Trophoblast cell (in vitro differentiated cells and primary cell): ENCODE measurements around the gene ZNF718.
"Not testable (repeated sequence)": the region's sequence is repeated elsewhere in the genome, so short reads cannot be mapped to it uniquely, and the experiment has no call there.

Experiments
- DNase-seq, 2 donors: peaks; one replicate each; pipeline ENCODE4 v3.0.0-alpha.2; 2016
- H2AFZ ChIP-seq: 2 replicates; pipeline ENCODE4 v1.6.1; 2013; ENCODE audit warnings: low read length, moderate library complexity, mild to moderate bottlenecking; ENCODE audit not compliant: insufficient read depth, poor library complexity
- H2AK5ac ChIP-seq: 2 replicates; pipeline ENCODE4 v1.6.1; 2013; ENCODE audit warnings: mild to moderate bottlenecking, low read length
- H2BK120ac ChIP-seq: 2 replicates; pipeline ENCODE4 v1.6.1; 2013; ENCODE audit warnings: low read length, mild to moderate bottlenecking, moderate library complexity; ENCODE audit not compliant: insufficient read depth, poor library complexity
- H2BK12ac ChIP-seq: 2 replicates; pipeline ENCODE4 v1.6.1; 2013; ENCODE audit warnings: mild to moderate bottlenecking, low read length, moderate library complexity
- H2BK5ac ChIP-seq: 2 replicates; pipeline ENCODE4 v1.6.1; 2013; ENCODE audit warnings: low read length, low read depth, moderate library complexity, mild to moderate bottlenecking; ENCODE audit not compliant: poor library complexity
- H3K14ac ChIP-seq: 2 replicates; pipeline ENCODE4 v1.6.1; 2013; ENCODE audit warnings: mild to moderate bottlenecking, low read length
- H3K18ac ChIP-seq: 2 replicates; pipeline ENCODE4 v1.6.1; 2013; ENCODE audit warnings: mild to moderate bottlenecking, low read length
- H3K23ac ChIP-seq: 2 replicates; pipeline ENCODE4 v1.6.1; 2013; ENCODE audit warnings: low read length
- H3K27ac ChIP-seq: 2 replicates; pipeline ENCODE4 v1.5.1; 2013; ENCODE audit warnings: low read depth, mild to moderate bottlenecking, inconsistent platforms, low read length, moderate library complexity
- H3K27me3 ChIP-seq: 2 replicates; pipeline ENCODE4 v1.6.1; 2013; ENCODE audit warnings: inconsistent platforms, mild to moderate bottlenecking, low read length, moderate library complexity; ENCODE audit not compliant: insufficient read depth
- H3K36me3 ChIP-seq, 2 experiments: 1 replicate in 1 of 2; 2 replicates in 1 of 2; pipeline ENCODE4 v1.6.1; 2013; ENCODE audit warnings: low read length in 2 of 2, mild to moderate bottlenecking in 2 of 2, moderate library complexity in 1 of 2; ENCODE audit not compliant: insufficient read depth in 2 of 2, control insufficient read depth in 1 of 2
- H3K4ac ChIP-seq: 2 replicates; pipeline ENCODE4 v1.6.1; 2013; ENCODE audit warnings: low read depth, mild to moderate bottlenecking, low read length, moderate library complexity
- H3K4me1 ChIP-seq, 2 experiments: 1 replicate in 1 of 2; 2 replicates in 1 of 2; pipeline ENCODE4 v1.6.1; 2013; ENCODE audit warnings: low read length in 2 of 2, mild to moderate bottlenecking in 2 of 2, moderate library complexity in 1 of 2; ENCODE audit not compliant: insufficient read depth in 2 of 2, control insufficient read depth in 1 of 2
- H3K4me2 ChIP-seq: 2 replicates; pipeline ENCODE4 v1.6.1; 2013; ENCODE audit warnings: inconsistent platforms, mild to moderate bottlenecking, low read length, moderate library complexity
- H3K4me3 ChIP-seq: 2 replicates; pipeline ENCODE4 v1.5.1; 2013; ENCODE audit warnings: mild to moderate bottlenecking, low read depth, low read length, inconsistent platforms
- H3K79me1 ChIP-seq: one replicate; pipeline ENCODE4 v1.6.1; 2013; ENCODE audit warnings: low read length
- H3K79me2 ChIP-seq: 2 replicates; pipeline ENCODE4 v1.6.1; 2013; ENCODE audit warnings: low read length, mild to moderate bottlenecking; ENCODE audit not compliant: control insufficient read depth, insufficient read depth, poor library complexity
- H3K9ac ChIP-seq: 2 replicates; pipeline ENCODE4 v1.6.1; 2013; ENCODE audit warnings: mild to moderate bottlenecking, low read length
- H3K9me3 ChIP-seq: 2 replicates; pipeline ENCODE4 v1.6.1; 2013; ENCODE audit warnings: low read depth, mild to moderate bottlenecking, control low read depth, inconsistent platforms, low read length; ENCODE audit not compliant: insufficient read depth
- H4K12ac ChIP-seq: 2 replicates; pipeline ENCODE4 v1.6.1; 2013; ENCODE audit warnings: low read depth, mild to moderate bottlenecking, low read length, moderate library complexity
- H4K8ac ChIP-seq: 2 replicates; pipeline ENCODE4 v1.6.1; 2013; ENCODE audit warnings: low read depth, mild to moderate bottlenecking, low read length, moderate library complexity
- H4K91ac ChIP-seq: one replicate; pipeline ENCODE4 v1.6.1; 2013; ENCODE audit warnings: low read depth, mild to moderate bottlenecking, low read length, moderate library complexity
- WGBS: extraction: QIAGEN DNeasy Blood & Tissue Kit; methylation state at CpG from one replicate; pipeline ENCODE4 v1.1.7; 2013; ENCODE audit warnings: missing lambda C conversion rate; ENCODE audit not compliant: insufficient read length, insufficient coverage; ENCODE audit errors: extremely low coverage; 5-methylcytosine and 5-hydroxymethylcytosine counted together

The ZNF718 gene

GRCh38 chr4:121408-122084 is 2.8 kb upstream of the ZNF718 start:
- peaks cover 2% of the 10 kb centered on the region in 2 experiments for H3K36me3 ChIP-seq
- H3K27me3 ChIP-seq: no peaks in the 10 kb centered on the region
- no peak overlapping the region for H3K27ac ChIP-seq
- no peak overlapping the region for H2AK5ac ChIP-seq
- H3K4ac ChIP-seq: no peak overlapping the region
- no peak overlapping the region for H3K4me2 ChIP-seq
- H3K4me1 ChIP-seq: peaks cover 5 to 9% of the 10 kb centered on the region in 2 experiments
- WGBS: no CpG with 5 or more reads among the region's 7 CpGs
- H2AFZ ChIP-seq: no peak overlapping the region
- H4K8ac ChIP-seq: no peak overlapping the region
- no peak overlapping the region for H2BK5ac ChIP-seq
- peaks cover 16% of the 10 kb centered on the region for H3K79me2 ChIP-seq
- no peak overlapping the region for H3K9ac ChIP-seq
- H2BK12ac ChIP-seq: no peak overlapping the region
- H3K4me3 ChIP-seq: no peak overlapping the region
- no peak overlapping the region for H2BK120ac ChIP-seq
- no peak overlapping the region for H4K12ac ChIP-seq
- H3K9me3 ChIP-seq: no peaks in the 10 kb centered on the region
- H3K23ac ChIP-seq: no peak overlapping the region
- H3K79me1 ChIP-seq: peaks cover 12% of the 10 kb centered on the region
- no peak overlapping the region for H3K18ac ChIP-seq
- DNase-seq: no peak
- H4K91ac ChIP-seq: no peak overlapping the region
- no peak overlapping the region for H3K14ac ChIP-seq

GRCh38 chr4:123922-124274 is 403 bp upstream of the ZNF718 start:
- Histone ChIP-seq H3K4me2 (peak overlapping the region; percentile 54), H3K79me2 (peaks cover 16% of the 10 kb centered on the region), H3K36me3 (peaks cover 8 to 17% of the 10 kb centered on the region in 2 experiments), H4K8ac (peak overlapping the region; percentile 74), H4K91ac (peak overlapping the region; percentile 63), H2BK120ac (peak overlapping the region; percentile 58), H4K12ac (peak overlapping the region; percentile 49), H2AFZ (peak overlapping the region; percentile 84), H3K79me1 (peaks cover 12% of the 10 kb centered on the region), H3K4ac (peak overlapping the region; percentile 25)
- H3K9ac ChIP-seq, H3K18ac ChIP-seq, DNase-seq, H3K27me3 ChIP-seq, H3K9me3 ChIP-seq, H2BK12ac ChIP-seq, H3K27ac ChIP-seq, H3K4me1 ChIP-seq, H2BK5ac ChIP-seq, H3K14ac ChIP-seq, H2AK5ac ChIP-seq, H3K4me3 ChIP-seq, H3K23ac ChIP-seq: not testable (repeated sequence)
- no CpG with 5 or more reads among the region's 10 CpGs for WGBS

GRCh38 chr4:125091-125771 is 930 bp downstream of the ZNF718 start:
- H4K91ac ChIP-seq: peak overlapping the region; percentile 68
- H3K9ac ChIP-seq: peak overlapping the region; percentile 96
- peak overlapping the region; percentile 100 for H3K4me2 ChIP-seq
- peaks cover 12% of the 10 kb centered on the region for H3K79me1 ChIP-seq
- H3K14ac ChIP-seq: peak overlapping the region; percentile 83
- H3K4me3 ChIP-seq: peak overlapping the region; percentile 97
- peaks cover 5 to 9% of the 10 kb centered on the region in 2 experiments for H3K4me1 ChIP-seq
- peak overlapping the region; percentile 93 for H3K23ac ChIP-seq
- H3K79me2 ChIP-seq: peaks cover 16% of the 10 kb centered on the region
- peak overlapping the region; percentile 93 for H3K18ac ChIP-seq
- peak; percentile 51 for DNase-seq
- H3K27ac ChIP-seq: peak overlapping the region; percentile 78
- peak overlapping the region; percentile 71 for H2BK5ac ChIP-seq
- peak overlapping the region; percentile 93 for H4K12ac ChIP-seq
- no peak overlapping the region for H2BK12ac ChIP-seq
- peak overlapping the region; percentile 97 for H3K4ac ChIP-seq
- WGBS: no CpG with 5 or more reads among the region's 30 CpGs
- peak overlapping the region; percentile 97 for H4K8ac ChIP-seq
- H3K9me3 ChIP-seq: no peaks in the 10 kb centered on the region
- H2BK120ac ChIP-seq: peak overlapping the region; percentile 70
- H2AK5ac ChIP-seq: peak overlapping the region; percentile 73
- H3K36me3 ChIP-seq: peaks cover 8 to 20% of the 10 kb centered on the region in 2 experiments
- no peaks in the 10 kb centered on the region for H3K27me3 ChIP-seq
- H2AFZ ChIP-seq: peak overlapping the region; percentile 91

- H3K27ac ChIP-seq: peak overlapping the region; percentile 65
- H3K4me2 ChIP-seq: peak overlapping the region; percentile 100
- H4K91ac ChIP-seq: peak overlapping the region; percentile 68
- no peak overlapping the region for H2BK12ac ChIP-seq
- H2AK5ac ChIP-seq: peak overlapping the region; percentile 73
- peak overlapping the region; percentile 89 for H4K8ac ChIP-seq
- peaks cover 12 to 20% of the 10 kb centered on the region in 2 experiments for H3K36me3 ChIP-seq
- peak overlapping the region; percentile 69 for H3K14ac ChIP-seq
- H4K12ac ChIP-seq: peak overlapping the region; percentile 74
- peak overlapping the region; percentile 96 for H3K9ac ChIP-seq
- H3K23ac ChIP-seq: peak overlapping the region; percentile 93
- H3K9me3 ChIP-seq: no peaks in the 10 kb centered on the region
- H3K4ac ChIP-seq: peak overlapping the region; percentile 97
- H3K79me1 ChIP-seq: peaks cover 12% of the 10 kb centered on the region
- H2BK5ac ChIP-seq: peak overlapping the region; percentile 37
- H2BK120ac ChIP-seq: peak overlapping the region; percentile 30
- peaks cover 16% of the 10 kb centered on the region for H3K79me2 ChIP-seq
- no peaks in the 10 kb centered on the region for H3K27me3 ChIP-seq
- H2AFZ ChIP-seq: peak overlapping the region; percentile 91
- H3K4me3 ChIP-seq: peak overlapping the region; percentile 97
- WGBS: no CpG with 5 or more reads among the region's 5 CpGs
- DNase-seq: no peak
- H3K4me1 ChIP-seq: peaks cover 5 to 9% of the 10 kb centered on the region in 2 experiments
- H3K18ac ChIP-seq: peak overlapping the region; percentile 73
Measured at GRCh38 chr4:125833-126232, 1.5 kb downstream of the ZNF718 start.
